Activated CD8-positive, alpha-beta memory T cell treated with anti-CD3 and anti-CD28 coated beads for 36 hours (primary cell): ENCODE measurements around the gene TBCC. TPM values are rescaled to one million over a fixed set of nuclear protein-coding genes. Genes with fewer than 3 reads are reported as not detected.

Experiments used
- CTCF ChIA-PET: fragments of 350-600 bp; sonication (Branson Sonifier 250); formaldehyde crosslinking; loops from one replicate; lab custom pipeline; 2021; ENCODE audit warnings: antibody characterized with exemption; lab: Charles Lee
- POLR2A ChIA-PET: fragments of 350-600 bp; sonication (Branson Sonifier 250); formaldehyde crosslinking; loops from one replicate; lab custom pipeline; 2021; ENCODE audit warnings: antibody characterized with exemption; lab: Charles Lee
- total RNA-seq, 2 experiments: library from RNA; stranded (reverse); gene quantifications; one replicate each; pipeline ENCODE4 v1.2.3, GENCODE V29; 2021

The TBCC gene
- total RNA-seq, 2 experiments from 2014 or later, result 17.3 to 17.6 TPM

DNA sequence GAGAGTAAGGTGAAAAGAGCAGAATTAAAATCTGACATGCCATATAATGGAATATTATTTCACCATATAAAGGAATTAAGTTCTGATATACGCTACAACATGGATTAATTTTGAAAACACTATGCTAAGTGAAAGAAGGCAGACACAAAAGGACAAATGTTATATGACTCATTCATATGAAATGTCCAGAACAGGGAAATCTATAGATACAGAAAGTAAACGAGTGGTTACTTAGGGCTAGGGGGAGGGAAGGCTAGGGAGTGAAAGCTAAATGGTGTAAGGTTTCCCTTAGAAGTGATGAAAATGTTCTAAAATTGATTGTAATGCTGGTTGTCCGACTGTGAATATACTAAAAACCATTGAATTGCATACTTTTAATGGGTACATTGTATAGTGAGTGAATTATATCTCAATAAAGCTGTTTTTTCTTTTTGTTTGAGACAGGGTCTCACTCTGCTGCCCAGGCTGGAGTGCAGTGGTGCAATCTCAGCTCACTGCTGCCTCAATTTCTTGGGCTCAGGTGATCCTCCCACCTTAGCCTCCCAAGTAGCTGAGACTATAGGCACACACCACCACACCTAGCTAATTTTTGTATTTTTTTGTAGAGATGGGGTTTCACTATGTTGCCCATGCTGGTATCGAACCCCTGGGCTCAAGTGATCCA, 31.7 kb downstream of the TBCC start:
- CTCF ChIA-PET, result interaction anchor here (1.0 kb wide), 1 partner anchor 12 kb away, joined by 4 read pairs; no protein-coding TSS in a partner anchor
- POLR2A ChIA-PET, result no interaction called here

DNA sequence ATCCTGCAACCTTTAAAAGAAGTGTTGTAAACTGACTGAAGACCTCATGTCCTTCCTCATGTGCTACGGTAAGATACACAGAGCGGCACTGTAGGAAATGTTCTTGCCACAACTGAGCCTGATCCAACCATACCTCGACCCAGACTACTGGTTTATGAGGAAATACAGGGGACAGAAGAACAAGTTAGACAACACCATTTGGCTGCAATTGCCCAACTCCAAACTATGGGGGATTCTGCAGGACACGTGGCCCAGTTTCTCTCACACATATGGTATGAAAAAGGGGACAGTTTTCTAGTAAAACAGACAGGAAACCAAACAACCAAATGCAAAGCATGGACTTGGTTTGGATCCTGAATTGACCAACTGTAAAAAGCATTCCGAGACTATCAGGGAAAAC, 34.0 kb downstream of the TBCC start:
- ChIA-PET POLR2A (no interaction called here), CTCF (interaction anchor here (1.5 kb wide), 1 partner anchor 15 kb away, joined by 3 read pairs; no protein-coding TSS in a partner anchor)

GRCh38 chr6:42710316-42710715, 35.6 kb downstream of the TBCC start:
- ChIA-PET POLR2A (no interaction called here), CTCF (no interaction called here)

- CTCF ChIA-PET, result no interaction called here
- POLR2A ChIA-PET, result no interaction called here
Measured at GRCh38 chr6:42709871-42710270, 36.0 kb downstream of the TBCC start.

GRCh38 chr6:42708096-42708495, 37.8 kb downstream of the TBCC start:
- ChIA-PET CTCF (no interaction called here), POLR2A (no interaction called here)

GRCh38 chr6:42707595-42707994, 38.3 kb downstream of the TBCC start:
- POLR2A ChIA-PET, result no interaction called here
- CTCF ChIA-PET, result no interaction called here

- POLR2A ChIA-PET, result no interaction called here
- CTCF ChIA-PET, result interaction anchor here (1.0 kb wide), 1 partner anchor 44 kb away, joined by 3 read pairs; no protein-coding TSS in a partner anchor
Measured at GRCh38 chr6:42704937-42705374, 40.9 kb downstream of the TBCC start.

- ChIA-PET POLR2A (no interaction called here), CTCF (interaction anchor here (1.0 kb wide), 1 partner anchor 43 kb away, joined by 3 read pairs; no protein-coding TSS in a partner anchor)
Measured at GRCh38 chr6:42704251-42704936, 41.5 kb downstream of the TBCC start.

DNA sequence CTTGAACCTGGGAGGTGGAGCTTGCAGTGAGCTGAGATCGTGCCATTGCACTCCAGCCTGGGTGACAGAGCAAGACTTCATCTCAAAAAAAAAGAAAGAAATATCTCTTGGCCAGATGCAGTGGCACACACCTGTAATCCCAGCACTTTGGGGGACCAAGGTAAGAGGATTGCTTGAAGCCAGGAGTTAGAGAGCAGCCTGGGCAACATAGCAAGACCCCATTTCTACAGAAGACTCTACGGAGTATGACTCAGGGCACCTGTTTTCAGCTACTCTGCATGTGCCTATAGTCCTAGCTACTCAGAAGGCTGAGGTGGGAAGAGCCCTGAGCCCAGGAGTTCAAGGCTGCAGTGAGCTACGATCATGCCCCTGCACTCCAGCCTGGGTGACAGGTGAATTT, 43.1 kb downstream of the TBCC start:
- ChIA-PET CTCF (interaction anchor here (0.6 kb wide), 1 partner anchor 38 kb away, joined by 3 read pairs; no protein-coding TSS in a partner anchor), POLR2A (interaction anchor here (0.9 kb wide), 1 partner anchor 9 kb away, joined by 3 read pairs; no protein-coding TSS in a partner anchor)

- ChIA-PET CTCF (interaction anchor here (0.6 kb wide), 2 partner anchors 39 to 759 kb away, joined by 3 to 5 read pairs; no protein-coding TSS in a partner anchor), POLR2A (interaction anchor here (0.5 to 0.9 kb wide), 2 partner anchors 9 to 27 kb away, joined by 3 to 7 read pairs; no protein-coding TSS in a partner anchor)
Measured at GRCh38 chr6:42702200-42702599, 43.7 kb downstream of the TBCC start.

- POLR2A ChIA-PET, result no interaction called here
- CTCF ChIA-PET, result interaction anchor here (1.1 kb wide), 1 partner anchor 37 kb away, joined by 3 read pairs; no protein-coding TSS in a partner anchor
Measured at GRCh38 chr6:42698217-42698616, 47.7 kb downstream of the TBCC start.

DNA sequence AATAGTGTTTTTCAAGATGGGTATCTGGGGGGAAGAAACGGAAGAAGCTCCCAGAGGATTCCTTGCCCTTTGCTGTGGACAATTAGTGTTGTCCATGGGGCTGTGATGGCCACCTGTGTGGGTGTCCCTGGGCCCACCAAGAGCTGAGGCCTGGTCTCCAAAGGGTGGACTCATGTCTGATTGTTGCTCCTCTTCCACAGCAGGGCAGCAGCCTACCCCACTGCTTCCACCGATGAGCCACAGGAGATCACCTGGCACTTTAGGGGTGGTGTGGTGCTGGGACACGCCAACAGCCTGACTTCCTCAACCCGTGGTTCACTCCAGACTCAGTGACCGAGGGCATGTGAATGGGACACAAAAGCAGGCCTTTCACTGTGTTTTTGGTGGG, 48.6 kb downstream of the TBCC start:
- POLR2A ChIA-PET, result no interaction called here
- CTCF ChIA-PET, result interaction anchor here (1.1 kb wide), 1 partner anchor 36 kb away, joined by 3 read pairs; no protein-coding TSS in a partner anchor

GRCh38 chr6:42696526-42697267, 49.2 kb downstream of the TBCC start:
- POLR2A ChIA-PET, result no interaction called here
- CTCF ChIA-PET, result no interaction called here

- CTCF ChIA-PET, result interaction anchor here (0.6 to 1.2 kb wide), 2 partner anchors 32 to 62 kb away, joined by 3 read pairs; no protein-coding TSS in a partner anchor
Measured at GRCh38 chr6:42694586-42694985, 51.3 kb downstream of the TBCC start.

More at GRCh38 chr6:42694586-42694985, 51.3 kb downstream of the TBCC start:
- POLR2A ChIA-PET, result no interaction called here

Other genes with a start within 250 kb of the TBCC start
- gene UBR2, start 182.1 kb downstream of the TBCC start, total RNA-seq, result 10 to 100 TPM; 22.5 to 24.0 TPM
- under 1 TPM in 1 of 2 experiments, not detected in 1; 0.06 TPM for gene PRPH2, start 23.5 kb downstream of the TBCC start, total RNA-seq
- 10 to 100 TPM; 12.1 to 12.6 TPM for gene BICRAL, start 35.9 kb upstream of the TBCC start, total RNA-seq
- gene RPL7L1, start 133.5 kb upstream of the TBCC start, total RNA-seq, result 100 to 1,000 TPM; 205 to 206 TPM
- not detected for gene PTCRA, start 169.9 kb upstream of the TBCC start, total RNA-seq
- 10 to 100 TPM; 48.8 to 50.2 TPM for gene CNPY3, start 183.4 kb upstream of the TBCC start, total RNA-seq
- under 1 TPM; 0.23 to 0.59 TPM for gene GNMT, start 214.7 kb upstream of the TBCC start, total RNA-seq
- 10 to 100 TPM; 18.9 to 19.4 TPM for gene PEX6, start 233.1 kb upstream of the TBCC start, total RNA-seq
- 10 to 100 TPM; 50.3 to 52.1 TPM for gene PPP2R5D, start 238.5 kb upstream of the TBCC start, total RNA-seq